Transverse colon (tissue), 4 donors: ENCODE results near the gene POU3F1.

Experiments used
- EP300 ChIP-seq: sonication (generic); formaldehyde crosslinking; IDR thresholded peaks from one replicate; pipeline ENCODE4 v1.6.1; 2017; ENCODE audit warnings: antibody characterized with exemption, low read depth
- POLR2A ChIP-seq: fragments of 450-650 bp; IDR thresholded peaks from one replicate; pipeline ENCODE4 v1.6.1; 2016; ENCODE audit warnings: antibody characterized with exemption, mild to moderate bottlenecking, moderate library complexity
- POLR2AphosphoS5 ChIP-seq, 3 donors: sonication (generic); formaldehyde crosslinking; IDR thresholded peaks; one replicate each; pipeline ENCODE4 v1.6.1; 2016; ENCODE audit warnings: antibody characterized with exemption in 3 of 3
- TF ChIP-seq, protein P1 (sequence below), 5 experiments: fragments of 200-600 bp in 3 of 5; fragments of 450-650 bp in 2 of 5; sonication (generic) in 3 of 5; IDR thresholded peaks; 1 replicate in 2 of 5; 2 replicates in 3 of 5; pipeline ENCODE4 v1.5.1; 2016 to 2017; ENCODE audit warnings: antibody characterized with exemption in 5 of 5, inconsistent platforms in 3 of 5, mild to moderate bottlenecking in 2 of 5, moderate library complexity in 1 of 5

DNA sequence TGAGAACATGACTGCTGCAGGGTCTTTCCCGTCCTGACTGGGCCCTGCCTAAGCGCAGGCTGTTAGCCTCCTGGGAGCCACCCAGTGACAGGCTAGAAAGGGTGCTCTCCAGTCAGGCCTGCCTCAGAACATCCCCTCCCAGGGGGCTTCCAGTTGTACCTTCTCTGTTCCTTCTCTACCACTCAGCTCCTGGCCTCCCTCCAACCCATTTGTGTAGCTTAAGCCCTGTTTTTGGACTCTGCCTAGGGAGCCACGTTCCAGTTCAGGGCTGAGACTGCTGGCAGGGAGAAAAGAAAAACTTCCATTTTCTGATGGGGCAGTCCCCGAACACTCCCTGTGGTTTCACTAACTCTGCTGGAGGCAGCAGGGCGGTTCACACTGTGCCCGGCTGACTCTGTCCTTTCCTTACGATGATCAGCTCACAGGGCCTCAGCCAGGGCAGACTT, 15.3 kb upstream of the POU3F1 start:
- TF ChIP-seq POLR2A = no peak
- TF ChIP-seq, protein P1, sequence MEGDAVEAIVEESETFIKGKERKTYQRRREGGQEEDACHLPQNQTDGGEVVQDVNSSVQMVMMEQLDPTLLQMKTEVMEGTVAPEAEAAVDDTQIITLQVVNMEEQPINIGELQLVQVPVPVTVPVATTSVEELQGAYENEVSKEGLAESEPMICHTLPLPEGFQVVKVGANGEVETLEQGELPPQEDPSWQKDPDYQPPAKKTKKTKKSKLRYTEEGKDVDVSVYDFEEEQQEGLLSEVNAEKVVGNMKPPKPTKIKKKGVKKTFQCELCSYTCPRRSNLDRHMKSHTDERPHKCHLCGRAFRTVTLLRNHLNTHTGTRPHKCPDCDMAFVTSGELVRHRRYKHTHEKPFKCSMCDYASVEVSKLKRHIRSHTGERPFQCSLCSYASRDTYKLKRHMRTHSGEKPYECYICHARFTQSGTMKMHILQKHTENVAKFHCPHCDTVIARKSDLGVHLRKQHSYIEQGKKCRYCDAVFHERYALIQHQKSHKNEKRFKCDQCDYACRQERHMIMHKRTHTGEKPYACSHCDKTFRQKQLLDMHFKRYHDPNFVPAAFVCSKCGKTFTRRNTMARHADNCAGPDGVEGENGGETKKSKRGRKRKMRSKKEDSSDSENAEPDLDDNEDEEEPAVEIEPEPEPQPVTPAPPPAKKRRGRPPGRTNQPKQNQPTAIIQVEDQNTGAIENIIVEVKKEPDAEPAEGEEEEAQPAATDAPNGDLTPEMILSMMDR (IDR thresholded peaks at IDR 0.05) = no peak
- no peak for TF ChIP-seq POLR2AphosphoS5 (IDR thresholded peaks at IDR 0.05)
- TF ChIP-seq EP300 = no peak
